Activated T-helper 1 cell treated with anti-CD3 and anti-CD28 coated beads, Interleukin-12 subunit alpha, Interleukin-12 subunit beta, Interleukin-2, Interleukin-4 antibody, amounts not matched to agents 30 ng/mL and 10 ng/mL and 1 ng/mL, durations not matched to agents 14 hours and 24 hours and 36 hours (primary cell): Measurements from ENCODE around the gene UBXN4. TPM values are rescaled to one million over a fixed set of nuclear protein-coding genes. Genes with fewer than 3 reads are reported as not detected.

ENCODE experiments used
- DNase-seq: peaks from one replicate; pipeline ENCODE4 v3.0.0; 2021; ENCODE audit warnings: low spot score
- H3K27ac Mint-ChIP-seq: one replicate; pipeline ENCODE4 v1.8.0; 2021; ENCODE audit warnings: mild to moderate bottlenecking, mixed read lengths
- H3K27me3 Mint-ChIP-seq: one replicate; pipeline ENCODE4 v1.8.0; 2022; ENCODE audit warnings: mild to moderate bottlenecking, moderate library complexity, mixed read lengths; ENCODE audit not compliant: insufficient read depth
- H3K36me3 Mint-ChIP-seq: one replicate; pipeline ENCODE4 v1.8.0; 2021; ENCODE audit warnings: low read depth, mixed read lengths
- H3K4me1 Mint-ChIP-seq: one replicate; pipeline ENCODE4 v1.8.0; 2021; ENCODE audit warnings: low read depth, mixed read lengths
- H3K4me3 Mint-ChIP-seq: one replicate; pipeline ENCODE4 v1.8.0; 2021; ENCODE audit warnings: mild to moderate bottlenecking, moderate library complexity, mixed read lengths
- H3K9me3 Mint-ChIP-seq: one replicate; pipeline ENCODE4 v1.8.0; 2021; ENCODE audit warnings: mixed read lengths
- intact Hi-C: fragments of 100-400 bp; cut with micrococcal nuclease; formaldehyde crosslinking; loops from one replicate; pipeline ENCODE4 v1.15.1; 2024
- total RNA-seq: library from RNA; stranded (reverse); gene quantifications from 2 replicates; pipeline ENCODE4 v1.2.3, GENCODE V29; 2022

Gene UBXN4
- total RNA-seq, 1 donor from 2014 or later: 121 TPM

GRCh38 chr2:135740206-135740605 lies 1.4 kb upstream of the UBXN4 start:
- intact Hi-C loops: loop anchor here (5.0 to 10.0 kb wide), 5 partner anchors 247 to 1623 kb away; partner anchors contain the start of genes CXCR4 and DARS1
- Mint-ChIP-seq H3K27me3 (no peaks in the 10 kb centered on the region), H3K9me3 (peaks cover 4% of the 10 kb centered on the region), H3K4me3 (no peak overlapping the region), H3K36me3 (peaks cover 12% of the 10 kb centered on the region), H3K27ac (no peak overlapping the region), H3K4me1 (peaks cover 25% of the 10 kb centered on the region)
- no peak for DNase-seq

- Mint-ChIP-seq H3K4me3 (no peak overlapping the region), H3K4me1 (peaks cover 30% of the 10 kb centered on the region), H3K27ac (no peak overlapping the region), H3K9me3 (peaks cover 4% of the 10 kb centered on the region), H3K27me3 (no peaks in the 10 kb centered on the region), H3K36me3 (peaks cover 12% of the 10 kb centered on the region)
- intact Hi-C loops: loop anchor here (1.0 to 10.0 kb wide), 13 partner anchors 31 to 1624 kb away; partner anchors contain the start of genes CCNT2, CXCR4, DARS1 and MCM6
- DNase-seq: no peak
These were observed 636 bp upstream of the UBXN4 start for GRCh38 chr2:135741043-135741394.

GRCh38 chr2:135742325-135742757 lies 686 bp downstream of the UBXN4 start:
- intact Hi-C loops: loop anchor here (1.0 to 10.0 kb wide), 7 partner anchors 55 to 1625 kb away; partner anchors contain the start of genes CXCR4 and DARS1
- Mint-ChIP-seq H3K4me3 (peak overlapping the region; percentile 99), H3K27me3 (no peaks in the 10 kb centered on the region), H3K27ac (peak overlapping the region; percentile 100), H3K9me3 (peaks cover 4% of the 10 kb centered on the region), H3K36me3 (peaks cover 21% of the 10 kb centered on the region), H3K4me1 (peaks cover 40% of the 10 kb centered on the region)
- DNase-seq: no peak

GRCh38 chr2:135743860-135744259 lies 2.2 kb downstream of the UBXN4 start:
- peak overlapping the region; percentile 62 for H3K4me3 Mint-ChIP-seq

GRCh38 chr2:135744760-135745314 lies 3.2 kb downstream of the UBXN4 start:
- Mint-ChIP-seq H3K36me3 (peaks cover 30% of the 10 kb centered on the region), H3K9me3 (peaks cover 4% of the 10 kb centered on the region), H3K27ac (no peak overlapping the region), H3K27me3 (no peaks in the 10 kb centered on the region), H3K4me1 (peaks cover 44% of the 10 kb centered on the region), H3K4me3 (peak overlapping the region; percentile 62)
- no peak for DNase-seq
- intact Hi-C loops: loop anchor here (5.0 to 10.0 kb wide), 5 partner anchors 242 to 1628 kb away; partner anchors contain the start of genes CXCR4 and DARS1

More at GRCh38 chr2:135743860-135744259, 2.2 kb downstream of the UBXN4 start:
- peaks cover 4% of the 10 kb centered on the region for H3K9me3 Mint-ChIP-seq
- H3K27ac Mint-ChIP-seq: peak overlapping the region; percentile 64
- H3K4me1 Mint-ChIP-seq: peaks cover 40% of the 10 kb centered on the region
- intact Hi-C loops: loop anchor here (2.0 to 10.0 kb wide), 6 partner anchors 243 to 1627 kb away; partner anchors contain the start of genes CXCR4 and DARS1
- DNase-seq: no peak
- no peaks in the 10 kb centered on the region for H3K27me3 Mint-ChIP-seq
- H3K36me3 Mint-ChIP-seq: peaks cover 24% of the 10 kb centered on the region

GRCh38 chr2:135745545-135745944 lies 3.9 kb downstream of the UBXN4 start:
- H3K9me3 Mint-ChIP-seq: peaks cover 4% of the 10 kb centered on the region
- no peak overlapping the region for H3K27ac Mint-ChIP-seq
- no peak for DNase-seq
- H3K4me3 Mint-ChIP-seq: no peak overlapping the region
- intact Hi-C loops: loop anchor here (10.0 kb wide), 1 partner anchor 579 kb away; no protein-coding TSS in a partner anchor
- no peaks in the 10 kb centered on the region for H3K27me3 Mint-ChIP-seq
- H3K36me3 Mint-ChIP-seq: peaks cover 32% of the 10 kb centered on the region
- H3K4me1 Mint-ChIP-seq: peaks cover 47% of the 10 kb centered on the region

- H3K36me3 Mint-ChIP-seq: peaks cover 65% of the 10 kb centered on the region
- H3K27ac Mint-ChIP-seq: no peak overlapping the region
- intact Hi-C loops: no loop called here
- no peak for DNase-seq
- H3K4me1 Mint-ChIP-seq: peaks cover 4% of the 10 kb centered on the region
- no peak overlapping the region for H3K4me3 Mint-ChIP-seq
- no peaks in the 10 kb centered on the region for H3K27me3 Mint-ChIP-seq
- H3K9me3 Mint-ChIP-seq: peaks cover 17% of the 10 kb centered on the region
These were observed 13.9 kb downstream of the UBXN4 start for GRCh38 chr2:135755573-135755972.

- H3K36me3 Mint-ChIP-seq: peaks cover 71% of the 10 kb centered on the region
- no peak for DNase-seq
- H3K4me1 Mint-ChIP-seq: peaks cover 10% of the 10 kb centered on the region
- no peak overlapping the region for H3K27ac Mint-ChIP-seq
- intact Hi-C loops: no loop called here
- H3K9me3 Mint-ChIP-seq: peaks cover 17% of the 10 kb centered on the region
- H3K27me3 Mint-ChIP-seq: no peaks in the 10 kb centered on the region
- no peak overlapping the region for H3K4me3 Mint-ChIP-seq
These were observed 15.0 kb downstream of the UBXN4 start for GRCh38 chr2:135756692-135757091.

GRCh38 chr2:135762022-135762421 lies 20.4 kb downstream of the UBXN4 start:
- peaks cover 5% of the 10 kb centered on the region for H3K9me3 Mint-ChIP-seq
- intact Hi-C loops: no loop called here
- peaks cover 18% of the 10 kb centered on the region for H3K4me1 Mint-ChIP-seq

GRCh38 chr2:135762530-135762929 lies 20.9 kb downstream of the UBXN4 start:
- H3K9me3 Mint-ChIP-seq: peaks cover under 1% of the 10 kb centered on the region
- peaks cover 18% of the 10 kb centered on the region for H3K4me1 Mint-ChIP-seq
- no peak overlapping the region for H3K4me3 Mint-ChIP-seq
- no peaks in the 10 kb centered on the region for H3K27me3 Mint-ChIP-seq
- intact Hi-C loops: no loop called here
- DNase-seq: no peak
- H3K27ac Mint-ChIP-seq: peak overlapping the region; percentile 48
- H3K36me3 Mint-ChIP-seq: peaks cover 56% of the 10 kb centered on the region

More at GRCh38 chr2:135762022-135762421, 20.4 kb downstream of the UBXN4 start:
- Mint-ChIP-seq H3K36me3 (peaks cover 58% of the 10 kb centered on the region), H3K4me3 (no peak overlapping the region), H3K27me3 (no peaks in the 10 kb centered on the region), H3K27ac (no peak overlapping the region)
- DNase-seq: no peak

GRCh38 chr2:135768863-135769262 lies 27.2 kb downstream of the UBXN4 start:
- Mint-ChIP-seq H3K27ac (no peak overlapping the region), H3K36me3 (peaks cover 46% of the 10 kb centered on the region), H3K9me3 (no peaks in the 10 kb centered on the region), H3K4me3 (no peak overlapping the region), H3K4me1 (peaks cover 15% of the 10 kb centered on the region), H3K27me3 (no peaks in the 10 kb centered on the region)
- no peak for DNase-seq
- intact Hi-C loops: no loop called here

- DNase-seq: no peak
- Mint-ChIP-seq H3K36me3 (peaks cover 47% of the 10 kb centered on the region), H3K4me1 (peaks cover 9% of the 10 kb centered on the region), H3K4me3 (no peak overlapping the region), H3K27me3 (no peaks in the 10 kb centered on the region), H3K27ac (peak overlapping the region; percentile 16), H3K9me3 (no peaks in the 10 kb centered on the region)
- intact Hi-C loops: loop anchor here (5.0 kb wide), 1 partner anchor 89 kb away; no protein-coding TSS in a partner anchor
These were observed 31.7 kb downstream of the UBXN4 start for GRCh38 chr2:135773319-135773718.

GRCh38 chr2:135773917-135774316 lies 32.3 kb downstream of the UBXN4 start:
- Mint-ChIP-seq H3K4me3 (no peak overlapping the region), H3K27me3 (no peaks in the 10 kb centered on the region), H3K9me3 (no peaks in the 10 kb centered on the region), H3K4me1 (peaks cover 9% of the 10 kb centered on the region), H3K36me3 (peaks cover 49% of the 10 kb centered on the region), H3K27ac (no peak overlapping the region)
- intact Hi-C loops: loop anchor here (5.0 kb wide), 1 partner anchor 88 kb away; no protein-coding TSS in a partner anchor
- no peak for DNase-seq
